HG03378 (cell line): ENCODE measurements around the gene CENPM.

Source experiments
- ATAC-seq: cut with Tn5 transposase; IDR thresholded peaks from one replicate; pipeline ENCODE4 v1.9.1; 2021; ENCODE audit warnings: mild to moderate bottlenecking, moderate library complexity; ENCODE audit not compliant: unreplicated experiment

Gene CENPM

DNA sequence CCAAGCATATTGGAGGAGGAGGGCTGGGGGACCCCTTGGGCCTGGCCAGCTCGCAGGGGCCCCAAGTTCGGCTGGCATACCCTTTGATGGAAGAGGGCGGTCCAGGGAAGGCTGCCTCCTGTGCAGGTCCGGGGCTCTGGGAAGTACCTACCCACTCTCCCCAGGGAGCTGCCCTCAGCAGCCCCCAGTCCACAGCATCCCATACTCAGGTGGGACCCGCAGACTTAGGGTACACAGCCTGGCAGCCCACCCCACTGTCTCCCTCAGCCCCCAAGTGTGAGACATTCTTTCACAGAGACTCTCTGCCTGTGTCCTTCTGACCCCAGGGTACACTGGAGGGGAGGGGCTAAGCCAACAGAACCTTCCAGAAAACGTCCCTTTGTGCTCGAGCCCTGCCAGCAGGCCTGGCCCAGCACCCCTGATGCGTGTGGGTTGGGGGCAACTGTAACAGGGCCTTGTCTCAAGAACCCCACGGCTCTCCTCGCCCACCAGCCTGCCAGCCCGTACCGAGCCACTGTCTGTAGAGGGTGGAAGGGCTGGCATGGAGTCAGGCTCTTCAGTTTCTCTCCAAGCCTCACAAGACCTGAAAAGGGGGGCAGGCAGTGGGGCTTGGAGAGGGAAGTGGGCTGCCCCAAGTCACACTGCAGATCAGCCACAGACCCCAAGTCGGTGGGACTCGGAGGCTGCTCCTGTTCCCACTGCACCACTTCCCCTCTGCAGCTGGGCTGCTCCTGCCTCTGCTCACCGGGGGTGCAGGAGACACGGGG, 13.4 kb downstream of the CENPM start:
- no peak for ATAC-seq

DNA sequence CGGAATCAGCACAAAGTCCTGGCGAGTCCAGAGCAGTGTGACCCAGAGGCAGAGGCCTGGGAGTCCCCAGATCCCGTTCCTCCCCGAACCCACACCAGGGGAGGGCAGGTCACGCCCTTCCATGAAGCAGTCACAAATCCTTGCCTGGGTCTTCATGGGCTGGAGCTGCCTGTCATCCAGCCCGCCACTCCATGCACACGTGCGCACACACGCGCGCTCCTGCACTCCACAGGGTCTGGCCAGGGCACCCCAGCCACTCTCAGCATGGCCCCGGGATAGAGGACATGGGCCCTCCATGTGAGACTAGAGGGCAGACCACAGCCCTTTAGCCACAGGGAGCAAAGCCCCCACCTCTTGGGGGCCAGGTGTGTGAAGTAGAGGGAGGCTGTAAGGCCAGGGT, 14.6 kb downstream of the CENPM start:
- no peak for ATAC-seq

DNA sequence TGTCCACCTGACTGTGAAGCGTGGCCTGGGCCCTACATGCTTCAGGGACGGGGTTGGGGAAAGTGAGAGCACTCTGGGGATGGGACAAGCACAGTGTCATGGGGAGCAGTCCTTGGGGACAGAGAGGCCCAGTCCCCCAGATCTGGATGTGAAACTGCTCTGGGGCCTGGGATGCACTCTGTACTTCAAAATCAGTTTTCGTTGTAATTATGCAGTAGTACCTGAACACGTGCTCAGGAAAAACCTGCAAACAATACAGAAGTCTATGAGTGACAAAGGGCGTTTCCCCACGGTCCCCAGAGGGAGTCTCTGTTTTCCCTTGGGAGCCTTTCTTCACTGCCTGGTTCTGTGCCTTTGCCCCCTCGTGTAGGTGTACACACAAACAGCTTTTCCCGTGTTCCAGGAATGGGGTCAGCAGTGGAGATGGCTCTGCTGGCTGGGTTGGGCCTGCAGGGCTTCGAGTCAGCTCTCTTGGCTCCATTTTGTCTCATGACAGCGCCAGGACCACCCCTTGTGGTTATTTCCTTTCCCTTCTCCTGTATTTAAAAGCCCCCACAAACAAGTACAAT, 15.2 kb downstream of the CENPM start:
- no peak for ATAC-seq

DNA sequence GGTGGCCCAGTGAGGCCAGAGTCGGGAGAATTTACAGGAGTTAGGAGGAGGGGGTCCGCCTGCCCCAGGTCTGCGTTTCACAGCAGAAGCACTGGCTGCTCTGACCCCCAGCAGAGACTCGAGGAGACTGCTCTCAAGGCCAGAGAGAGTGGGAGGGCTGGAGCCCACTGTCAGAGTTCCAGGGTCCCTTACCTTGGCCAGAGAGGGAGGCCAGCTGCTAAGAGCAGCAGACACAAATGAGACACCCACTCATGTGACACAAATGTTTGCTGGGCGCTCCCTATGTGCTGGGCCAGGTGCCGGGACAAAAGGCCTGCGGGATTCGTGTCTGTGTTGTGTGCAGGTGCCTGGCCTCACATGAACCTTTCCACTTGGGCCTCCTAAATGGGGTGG, 17.5 kb downstream of the CENPM start:
- no peak for ATAC-seq

DNA sequence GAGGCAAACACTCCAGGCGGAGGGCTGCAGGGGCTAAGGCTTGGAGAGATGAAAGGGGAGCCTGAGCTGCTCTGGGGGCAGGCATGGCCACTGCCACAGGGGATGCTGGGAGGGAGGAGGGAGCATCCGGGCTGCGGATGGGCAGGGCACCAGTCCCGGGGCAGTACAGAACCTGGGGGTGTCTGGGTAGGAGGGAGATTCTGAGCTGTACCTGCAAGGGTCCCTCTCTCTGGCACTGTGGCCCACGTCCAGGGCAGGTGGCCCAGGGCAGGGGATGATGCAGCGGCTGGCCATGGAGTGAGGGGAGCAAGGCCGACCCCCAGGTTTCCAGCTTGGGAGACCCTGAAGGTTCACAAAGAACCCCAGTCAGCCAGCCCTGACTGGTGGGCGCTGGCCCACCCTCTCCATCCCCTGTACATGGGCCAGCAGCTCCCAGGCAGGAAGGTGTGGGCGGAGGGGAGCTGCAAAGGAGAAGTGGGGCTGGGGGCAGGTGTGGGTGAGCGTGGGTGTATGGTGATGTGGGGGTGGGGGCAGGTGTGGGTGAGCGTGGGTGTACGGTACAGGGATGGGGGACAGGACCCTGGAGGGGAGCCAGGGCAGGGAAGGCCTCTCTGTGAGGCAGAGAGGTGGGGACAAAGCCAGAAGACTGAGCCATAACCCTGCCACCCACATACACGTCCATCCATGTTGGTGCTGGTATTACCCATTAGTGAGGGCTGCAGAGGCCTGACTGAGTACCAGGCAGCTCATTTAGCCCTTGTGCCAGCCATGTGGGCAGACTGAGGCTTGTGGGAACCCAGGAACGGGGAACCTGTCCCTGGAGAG, 18.1 kb downstream of the CENPM start:
- no peak for ATAC-seq

DNA sequence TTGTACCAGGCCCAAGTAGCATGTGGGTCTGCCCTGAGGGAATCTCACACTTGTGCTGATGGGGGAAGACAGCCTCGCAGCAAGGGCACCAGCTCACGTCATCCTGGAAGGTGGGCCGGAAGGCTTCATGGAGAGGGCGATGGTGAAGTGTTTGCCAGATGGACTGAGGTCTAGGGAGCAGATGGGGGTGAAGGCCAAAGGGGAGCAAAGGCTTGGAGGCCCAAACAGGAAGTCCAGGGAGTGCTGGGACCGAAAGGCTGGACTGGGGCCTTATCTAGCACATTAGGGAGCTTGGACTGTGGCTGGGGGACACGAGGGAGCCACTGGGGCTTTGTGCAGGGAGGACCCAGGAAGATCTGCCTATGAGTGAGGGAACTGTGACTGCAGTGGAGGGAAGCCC, 19.1 kb downstream of the CENPM start:
- ATAC-seq, result no peak

DNA sequence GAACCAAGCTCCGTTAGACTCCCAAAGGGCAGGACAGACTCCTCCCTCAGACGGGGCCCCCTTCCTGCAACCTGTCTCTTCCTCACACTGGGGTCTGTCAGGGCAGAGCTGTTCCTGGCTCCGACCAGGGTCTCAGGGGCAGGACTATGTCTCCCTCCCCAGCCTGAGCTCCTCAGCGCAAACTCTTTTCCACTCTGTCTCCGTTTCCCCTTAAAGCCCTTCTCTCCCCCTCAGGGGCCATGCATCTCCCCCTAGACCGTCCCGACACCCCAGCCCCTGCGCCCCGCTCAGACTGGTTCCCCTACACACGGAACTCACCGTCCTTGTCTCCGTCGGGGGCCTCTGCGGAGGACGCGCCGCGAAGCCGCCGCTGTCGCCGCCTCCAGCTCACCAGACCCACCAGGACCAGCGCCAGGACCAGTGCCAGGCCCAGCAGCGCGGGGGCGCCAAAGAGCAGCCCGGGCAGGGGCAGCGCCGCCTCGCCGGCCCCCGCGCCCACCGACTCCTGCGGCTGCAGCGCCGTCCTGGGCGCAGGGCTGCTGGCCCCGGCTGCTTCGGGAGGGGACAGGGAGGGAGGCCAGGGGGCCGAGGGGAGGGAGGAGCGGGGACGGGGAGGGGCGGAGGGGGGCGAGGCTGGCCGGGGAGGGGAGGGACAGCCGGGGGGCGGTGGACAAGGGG, 21.0 kb downstream of the CENPM start:
- no peak for ATAC-seq

DNA sequence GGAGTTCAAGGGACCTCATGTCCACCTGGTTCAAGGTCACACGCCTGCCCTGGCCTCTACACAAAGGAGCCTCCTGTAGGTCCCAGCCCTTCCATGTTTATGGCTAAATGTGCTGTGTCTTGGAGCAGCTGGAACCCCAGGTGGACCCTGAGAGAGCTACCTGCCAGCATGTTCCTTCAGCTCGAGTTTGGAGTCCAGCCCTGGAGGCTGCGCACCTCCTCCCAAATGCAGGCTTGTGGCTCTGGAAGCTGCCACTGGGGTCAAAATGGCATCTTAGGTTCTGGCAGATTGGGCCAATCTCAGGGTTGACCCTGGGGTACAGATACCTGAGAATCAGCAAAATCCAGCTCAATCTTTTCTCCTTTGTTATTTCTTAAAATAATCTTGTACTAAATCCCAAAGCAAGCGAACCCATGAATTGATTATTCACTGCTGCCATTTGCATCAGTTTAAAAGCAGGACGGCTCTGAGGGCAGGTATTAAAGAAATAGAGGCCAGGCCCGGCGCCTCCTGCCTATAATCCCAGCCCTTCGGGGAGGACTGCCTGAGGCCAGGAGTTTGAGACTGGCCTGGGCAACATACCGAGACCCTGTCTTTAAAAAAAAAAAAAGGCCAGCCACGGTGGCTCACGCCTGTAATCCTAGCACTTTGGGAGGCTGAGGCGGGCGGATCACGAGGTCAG, 23.2 kb downstream of the CENPM start:
- no peak for ATAC-seq

DNA sequence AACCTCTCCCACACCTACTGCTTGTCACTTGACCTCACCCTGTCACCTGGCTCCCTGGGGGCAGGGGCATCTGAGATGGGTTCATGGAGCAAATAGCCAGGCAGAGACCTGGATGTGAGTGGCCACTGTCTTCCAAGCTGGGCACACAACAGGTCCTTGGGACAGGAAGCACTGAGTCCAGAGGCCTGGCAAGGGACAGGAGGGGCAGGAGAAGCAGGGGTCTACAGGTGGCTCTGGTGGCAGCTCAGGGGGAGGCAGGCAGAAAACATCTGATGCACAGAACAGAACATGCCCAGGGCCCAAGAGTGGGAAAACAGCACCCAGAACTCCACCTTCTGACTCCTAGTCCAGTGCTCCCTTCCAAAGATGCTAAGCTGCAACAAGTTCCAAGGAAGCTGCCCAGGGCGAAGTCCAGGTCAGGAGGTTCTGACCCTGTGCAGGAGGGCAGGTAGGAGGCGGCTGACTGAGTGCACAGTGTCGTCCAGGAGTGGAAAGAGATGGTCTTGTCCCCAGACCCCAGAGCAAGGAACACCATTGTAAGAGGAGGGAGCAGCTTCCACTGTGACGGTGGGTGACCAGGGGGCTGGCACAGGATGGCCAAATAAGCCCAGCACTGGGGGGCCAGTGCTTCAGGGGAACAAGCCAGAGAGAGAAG, 23.9 kb downstream of the CENPM start:
- ATAC-seq, result no peak

DNA sequence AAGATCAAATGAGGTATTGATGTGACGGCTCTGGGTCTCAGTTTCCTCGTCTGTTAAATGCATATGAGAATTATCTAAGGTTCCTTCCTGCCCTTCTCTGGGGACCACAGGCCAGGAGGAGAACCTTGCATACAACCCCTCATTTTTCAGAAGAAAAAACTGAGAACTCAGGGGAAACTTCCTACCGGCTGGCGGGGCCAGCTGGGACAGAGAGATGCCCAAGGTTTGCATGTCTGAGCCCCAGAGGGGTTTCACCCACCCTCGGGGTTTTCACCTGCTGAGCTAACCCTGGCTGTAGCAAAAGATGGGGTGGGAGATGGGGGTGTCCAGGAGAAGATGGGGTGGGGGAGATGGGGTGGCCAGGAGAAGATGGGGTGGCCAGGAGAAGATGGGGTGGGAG, 24.6 kb downstream of the CENPM start:
- ATAC-seq, result no peak

DNA sequence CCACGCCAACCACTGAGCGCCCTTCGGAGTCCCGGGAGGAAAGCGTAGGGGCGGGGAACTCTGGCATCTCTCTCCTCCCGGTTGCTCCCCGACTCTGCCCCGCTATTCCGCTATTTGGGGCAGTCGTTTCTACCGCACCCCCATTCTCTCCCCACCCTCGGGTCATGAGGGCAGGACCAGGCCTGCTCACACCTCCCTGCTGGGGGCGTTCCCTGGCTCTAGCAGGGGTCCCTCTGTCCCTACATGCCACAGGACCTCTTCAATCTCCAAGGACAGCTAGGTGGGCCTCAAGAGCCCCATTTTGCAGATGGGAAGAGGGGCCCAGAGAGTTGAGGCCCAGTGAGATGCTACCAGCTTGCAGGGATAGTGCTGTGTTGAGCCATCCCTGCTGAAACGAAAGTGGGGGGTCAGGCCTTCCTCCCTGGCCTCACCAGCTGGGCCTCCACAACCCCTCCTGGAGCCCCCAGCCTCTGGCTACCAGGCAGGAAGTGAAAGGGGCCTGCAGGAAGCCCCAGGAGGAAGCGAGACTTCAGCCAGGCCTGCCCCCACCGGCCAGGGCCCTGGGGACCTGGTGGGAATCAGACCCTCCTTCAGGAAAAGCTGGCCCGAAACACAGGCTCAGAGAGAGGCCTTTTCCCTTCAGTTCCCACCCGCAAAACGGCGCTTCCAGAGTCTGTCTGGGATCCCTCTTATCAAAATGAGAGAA, 26.5 kb downstream of the CENPM start:
- no peak for ATAC-seq

DNA sequence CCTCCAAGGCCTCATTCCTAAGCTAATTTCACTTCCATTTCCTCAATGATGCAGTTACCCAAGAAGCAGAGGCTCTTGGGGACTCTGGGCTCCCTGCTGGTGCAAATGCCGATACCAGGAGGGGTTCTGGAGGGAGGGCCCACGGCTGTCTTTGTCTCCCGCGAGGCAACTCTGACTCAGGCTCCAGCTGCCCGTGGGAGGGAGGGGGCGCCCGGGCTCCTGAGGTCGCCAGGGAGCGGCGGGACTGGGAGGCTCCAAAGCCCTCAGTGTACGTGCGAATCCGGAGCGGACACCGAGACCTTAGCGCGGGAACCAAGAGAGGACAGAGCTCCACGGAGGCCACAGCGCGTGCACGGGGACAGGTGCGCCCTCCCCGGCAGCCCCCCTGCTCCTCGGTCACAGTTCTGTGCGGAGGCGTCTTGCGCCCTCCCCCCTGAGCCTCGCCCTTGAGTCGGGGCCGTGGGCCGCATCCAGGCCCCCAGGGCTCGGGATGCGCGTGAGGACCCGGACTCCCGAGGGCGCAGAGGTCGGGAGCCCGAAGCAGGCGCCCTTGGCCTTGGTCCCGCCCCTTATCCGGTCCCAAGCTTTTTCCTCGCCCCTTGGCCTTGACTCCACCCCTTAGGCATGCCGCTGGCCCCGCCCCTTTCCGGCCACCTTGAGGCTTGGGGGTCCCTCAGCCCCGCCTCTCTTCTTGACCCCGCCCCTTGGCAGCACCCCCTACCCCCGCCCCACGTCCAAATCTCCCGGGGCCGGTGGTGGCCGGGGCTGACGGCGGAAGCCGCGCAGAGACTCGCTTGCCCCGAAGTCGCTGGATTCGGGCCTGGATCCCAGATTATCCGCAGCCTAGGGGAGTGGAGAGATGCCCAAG, 27.4 kb downstream of the CENPM start:
- no peak for ATAC-seq

DNA sequence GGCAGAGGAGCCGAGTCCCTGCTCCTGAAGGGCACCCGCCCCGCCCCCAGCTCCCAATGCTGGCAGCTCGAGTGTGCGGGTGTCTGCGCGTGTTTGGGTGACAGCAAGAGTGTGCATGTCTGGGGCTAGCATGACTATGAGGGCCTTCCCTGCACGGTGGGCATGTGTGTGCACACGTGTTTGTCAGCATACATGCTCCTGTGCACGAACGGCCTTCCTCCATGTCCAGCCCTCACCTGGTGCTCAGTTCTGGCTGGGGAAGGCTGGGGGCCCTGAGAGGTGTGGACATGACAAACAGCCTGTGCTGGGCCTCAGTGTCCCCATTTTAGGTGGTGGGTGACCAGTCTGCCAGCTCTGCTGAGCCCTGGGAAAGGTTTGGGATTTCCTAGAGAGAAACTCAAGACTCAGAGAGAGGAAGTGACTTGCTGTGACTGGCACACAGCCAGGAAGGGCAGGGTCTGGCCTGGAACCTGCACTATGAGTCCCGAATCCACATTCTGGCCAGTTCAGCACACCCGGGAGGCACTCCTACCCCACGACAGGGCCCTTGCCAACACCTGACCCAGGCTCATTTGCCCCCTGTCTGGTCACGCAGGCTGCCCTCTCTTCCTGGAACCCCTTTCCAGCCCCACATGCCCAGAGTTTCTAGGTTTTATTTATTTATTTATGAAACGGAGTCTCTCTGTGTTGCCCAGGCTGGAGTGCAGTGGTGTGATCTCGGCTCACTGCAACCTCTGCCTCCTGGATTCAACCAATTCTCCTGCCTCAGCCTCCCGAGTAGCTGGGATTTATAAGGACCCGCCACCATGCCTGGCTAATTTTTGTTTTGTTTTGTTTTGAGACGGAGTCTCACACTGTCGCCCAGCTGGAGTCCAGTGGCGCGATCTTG, 28.8 kb downstream of the CENPM start:
- no peak for ATAC-seq

DNA sequence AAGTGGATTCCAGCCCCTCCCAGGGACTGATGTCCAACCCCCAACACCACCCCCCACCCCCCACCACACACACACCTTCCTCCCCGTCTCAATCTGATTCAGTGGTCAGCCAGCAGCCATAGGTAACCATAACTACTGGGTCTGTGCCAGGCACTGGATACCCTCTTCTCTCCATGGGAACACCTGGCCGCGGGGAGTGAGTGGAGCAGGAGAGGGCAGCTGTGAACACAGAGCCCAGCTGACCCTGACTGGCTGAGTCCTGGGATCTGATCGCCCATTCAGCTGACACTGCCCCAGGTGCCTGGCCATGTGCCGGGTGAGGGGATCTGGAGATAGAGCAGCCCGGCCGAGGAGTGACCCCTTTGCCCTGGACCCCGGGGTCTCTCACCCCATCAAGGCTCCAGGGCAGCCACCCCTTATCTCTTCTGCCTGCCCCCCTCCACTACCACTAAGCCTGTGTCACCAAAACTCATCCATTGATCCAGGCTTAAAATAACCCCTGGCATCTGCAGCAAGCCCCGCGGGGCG, 29.5 kb downstream of the CENPM start:
- ATAC-seq, result no peak

DNA sequence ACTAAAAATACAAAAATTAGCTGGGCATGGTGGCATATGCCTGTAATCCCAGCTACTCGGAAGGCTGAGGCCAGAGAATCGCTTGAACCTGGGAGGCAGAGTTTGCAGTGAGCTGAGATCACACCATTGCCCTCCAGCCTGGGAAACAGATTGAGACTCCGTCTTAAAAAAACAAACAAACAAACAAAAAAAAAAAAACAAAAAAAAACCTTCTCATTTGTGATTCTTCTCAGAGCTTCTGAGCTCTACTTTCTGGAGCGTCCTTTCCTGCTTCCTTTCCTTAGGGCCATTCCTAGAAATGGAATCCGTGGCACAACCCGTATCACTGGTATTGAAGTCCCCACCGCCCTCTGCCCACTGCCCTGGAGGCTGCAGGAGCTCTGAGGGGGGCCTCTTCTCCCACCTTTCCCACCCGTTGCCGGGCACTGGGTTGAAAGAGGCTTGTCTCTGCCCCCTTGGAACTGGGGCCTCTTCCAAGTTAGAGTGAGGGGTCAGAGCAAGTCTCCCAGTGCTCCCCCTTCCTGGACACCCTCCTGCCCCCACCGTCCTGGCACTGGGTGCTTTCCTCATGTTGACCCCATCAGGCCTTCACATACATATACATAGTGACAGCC, 30.1 kb downstream of the CENPM start:
- no peak for ATAC-seq

DNA sequence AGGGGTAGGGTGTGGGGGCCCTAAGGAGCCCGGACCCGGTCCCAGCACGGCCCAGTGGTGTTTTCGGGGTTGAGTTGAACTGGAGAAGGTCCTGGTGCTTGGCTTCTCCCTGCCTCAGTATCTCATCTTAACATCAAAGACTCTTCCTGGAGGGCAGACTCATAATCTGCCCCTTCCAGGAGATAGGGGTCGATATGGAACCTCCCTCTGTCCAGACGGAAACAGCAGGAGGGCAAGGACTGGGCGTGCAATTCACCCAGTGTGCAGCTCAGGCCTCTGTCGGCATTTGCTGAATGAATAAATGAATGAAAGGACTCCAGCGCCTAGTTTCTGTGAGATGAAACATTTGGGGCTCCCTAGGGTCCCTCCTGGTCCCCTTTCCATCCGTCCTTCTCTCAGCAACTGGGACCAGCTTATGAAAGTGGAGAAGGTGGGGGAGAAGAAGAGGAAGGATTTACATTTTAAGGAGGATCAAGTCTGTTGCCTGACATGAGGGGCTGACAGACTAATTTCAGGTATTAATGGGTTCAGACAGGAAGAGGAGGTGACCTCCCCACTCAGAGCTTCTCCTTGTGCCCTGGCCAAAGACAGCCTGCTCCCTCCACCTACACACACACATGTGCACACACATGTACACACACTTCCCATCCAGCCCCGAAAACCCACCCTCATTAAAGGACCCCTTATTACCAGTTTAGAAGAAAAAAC, 31.0 kb downstream of the CENPM start:
- no peak for ATAC-seq
